ENCODE data around the gene KIF5C. TPM values are rescaled to one million over a fixed set of nuclear protein-coding genes. Genes with fewer than 3 reads are reported as not detected.

The KIF5C gene
- total and polyA plus RNA-seq, 2 experiments from 2014 or later, result 45.0 to 49.1 TPM

GRCh38 chr2:149015926-149016563 is 141.0 kb downstream of the KIF5C start:
- no peak for DNase-seq (ENCODE audit: low spot score)
- H3K4me2 ChIP-seq, result no peak overlapping the region
- no peak overlapping the region for H3K4me3 Mint-ChIP-seq
- H3F3A ChIP-seq (replicated peaks; ENCODE audit: low read depth), result no peaks in the 10 kb centered on the region
- no peaks in the 10 kb centered on the region for H3K79me2 ChIP-seq (replicated peaks; ENCODE audit: insufficient read depth)
- no peak overlapping the region for H2AFZ ChIP-seq
- H3K4me1 ChIP-seq (ENCODE audit: insufficient read depth), result no peaks in the 10 kb centered on the region; the same call in 1 of the 2 replicates
- H3K36me3 ChIP-seq (ENCODE audit: insufficient read depth), result peaks cover 16% of the 10 kb centered on the region; the same call in 1 of the 2 replicates
- no peaks in the 10 kb centered on the region for H3K9me2 ChIP-seq (ENCODE audit: insufficient read depth)
- peaks cover 5% of the 10 kb centered on the region for H3K27me3 Mint-ChIP-seq (ENCODE audit: insufficient read depth, low read depth, poor library complexity)
- no peak for ATAC-seq
- no peak overlapping the region for H3K27ac Mint-ChIP-seq
- H3K4me3 ChIP-seq, result no peak overlapping the region
- no peaks in the 10 kb centered on the region for H3K27me3 ChIP-seq (ENCODE audit: insufficient read depth)
- TF ChIP-seq JUNB (IDR thresholded peaks at IDR 0.05; ENCODE audit: unreplicated experiment), result no peak
- no peak for TF ChIP-seq CREB1 (CRISPR knock-in tag; IDR thresholded peaks at IDR 0.05; ENCODE audit: low read depth)
- no peak for TF ChIP-seq ZNF331 (CRISPR knock-in tag; IDR thresholded peaks at IDR 0.05; ENCODE audit: low read depth)
- no peak for TF ChIP-seq POLR2AphosphoS5 (IDR thresholded peaks at IDR 0.05; ENCODE audit: low read depth)
- TF ChIP-seq EZH2 (IDR thresholded peaks at IDR 0.05; ENCODE audit: low read depth, unreplicated experiment), result no peak
- H3K4me1 Mint-ChIP-seq, result peaks cover 17% of the 10 kb centered on the region
- H4K20me1 ChIP-seq (replicated peaks; ENCODE audit: insufficient read depth), result 0 out of 2 replicates have a peak, but pooled peaks cover 3% of the 10 kb centered on the region
- no peaks in the 10 kb centered on the region for H3K9me3 Mint-ChIP-seq
- H3K27ac ChIP-seq (ENCODE audit: low read depth), result no peak overlapping the region
- H3K36me3 Mint-ChIP-seq (ENCODE audit: low read depth), result peaks cover 21% of the 10 kb centered on the region

GRCh38 chr2:149017116-149017985 is 142.3 kb downstream of the KIF5C start:
- H3K27me3 Mint-ChIP-seq (ENCODE audit: insufficient read depth, low read depth, poor library complexity), result peaks cover 5% of the 10 kb centered on the region
- Histone ChIP-seq H3K79me2 (replicated peaks; ENCODE audit: insufficient read depth) (no peaks in the 10 kb centered on the region), H3K9me2 (ENCODE audit: insufficient read depth) (no peaks in the 10 kb centered on the region), H2AFZ (no peak overlapping the region), H3F3A (replicated peaks; ENCODE audit: low read depth) (no peaks in the 10 kb centered on the region), H3K4me1 (ENCODE audit: insufficient read depth) (no peaks in the 10 kb centered on the region; the same call in 1 of the 2 replicates), H3K27me3 (ENCODE audit: insufficient read depth) (no peaks in the 10 kb centered on the region), H3K36me3 (ENCODE audit: insufficient read depth) (0 out of 2 replicates have a peak, but pooled peaks cover 3% of the 10 kb centered on the region), H4K20me1 (replicated peaks; ENCODE audit: insufficient read depth) (0 out of 2 replicates have a peak, but pooled peaks cover 3% of the 10 kb centered on the region), H3K27ac (ENCODE audit: low read depth) (no peak overlapping the region), H3K4me3 (no peak overlapping the region), H3K4me2 (no peak overlapping the region)
- peak; percentile 94 for DNase-seq (ENCODE audit: low spot score)
- H3K36me3 Mint-ChIP-seq (ENCODE audit: low read depth), result peaks cover 11% of the 10 kb centered on the region
- no peak overlapping the region for H3K4me3 Mint-ChIP-seq
- TF ChIP-seq CREB1 (CRISPR knock-in tag; IDR thresholded peaks at IDR 0.05; ENCODE audit: low read depth) (no peak), CTCF (conservative IDR thresholded peaks at IDR 0.05; ENCODE audit: low read depth in 2 of 2) (peak; percentile 93 to 96)
- no peak overlapping the region for H3K27ac Mint-ChIP-seq
- H3K4me1 Mint-ChIP-seq, result peaks cover 17% of the 10 kb centered on the region
- H3K9me3 Mint-ChIP-seq, result no peaks in the 10 kb centered on the region
- ATAC-seq, result peak; percentile 88

Measured in GM23338 (cell line).